T-helper 2 cell treated with Interferon-gamma antibody and Interleukin-4, amounts not matched to agents 100 ng/mL and 5 ng/mL, for 36 hours (primary cell): Measurements from ENCODE around the gene WFS1. TPM values are rescaled to one million over a fixed set of nuclear protein-coding genes. Genes with fewer than 3 reads are reported as not detected.

ENCODE experiments used
- intact Hi-C: fragments of 100-400 bp; cut with micrococcal nuclease; formaldehyde crosslinking; loops from one replicate; pipeline ENCODE4 v1.15.1; 2023
- total RNA-seq: library from RNA; stranded (reverse); gene quantifications from 2 replicates; pipeline ENCODE4 v1.2.3, GENCODE V29; 2022

Gene WFS1
- total RNA-seq, 1 donor from 2014 or later = 2.6 TPM

DNA sequence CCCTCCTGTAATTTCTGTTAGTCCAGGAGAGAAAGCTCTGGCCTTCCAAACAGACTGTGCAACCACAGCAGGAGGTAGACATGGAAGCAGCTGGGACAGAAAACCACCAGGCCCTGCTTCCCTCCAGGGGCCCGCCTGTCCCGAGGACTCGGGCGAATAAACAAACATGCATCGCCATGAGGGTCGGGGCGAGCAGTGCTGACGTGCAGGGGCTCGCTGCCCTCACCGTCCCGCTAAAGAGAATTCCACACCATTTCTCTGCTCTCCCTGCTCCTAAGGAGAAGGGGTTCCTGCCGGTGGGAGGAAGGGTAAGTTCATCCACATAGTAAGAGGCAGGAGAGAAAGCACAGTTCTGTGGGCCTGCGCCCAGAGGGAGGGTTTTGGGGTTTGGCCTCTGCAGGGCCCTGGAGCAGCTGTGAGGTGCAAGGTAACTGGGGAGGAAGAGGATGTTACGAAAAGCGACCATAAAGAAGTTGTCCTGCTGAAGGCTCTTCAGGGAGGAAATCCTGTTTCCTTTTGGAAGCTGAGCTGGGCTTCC, 54.9 kb downstream of the WFS1 start:
- intact Hi-C loops = no loop called here

DNA sequence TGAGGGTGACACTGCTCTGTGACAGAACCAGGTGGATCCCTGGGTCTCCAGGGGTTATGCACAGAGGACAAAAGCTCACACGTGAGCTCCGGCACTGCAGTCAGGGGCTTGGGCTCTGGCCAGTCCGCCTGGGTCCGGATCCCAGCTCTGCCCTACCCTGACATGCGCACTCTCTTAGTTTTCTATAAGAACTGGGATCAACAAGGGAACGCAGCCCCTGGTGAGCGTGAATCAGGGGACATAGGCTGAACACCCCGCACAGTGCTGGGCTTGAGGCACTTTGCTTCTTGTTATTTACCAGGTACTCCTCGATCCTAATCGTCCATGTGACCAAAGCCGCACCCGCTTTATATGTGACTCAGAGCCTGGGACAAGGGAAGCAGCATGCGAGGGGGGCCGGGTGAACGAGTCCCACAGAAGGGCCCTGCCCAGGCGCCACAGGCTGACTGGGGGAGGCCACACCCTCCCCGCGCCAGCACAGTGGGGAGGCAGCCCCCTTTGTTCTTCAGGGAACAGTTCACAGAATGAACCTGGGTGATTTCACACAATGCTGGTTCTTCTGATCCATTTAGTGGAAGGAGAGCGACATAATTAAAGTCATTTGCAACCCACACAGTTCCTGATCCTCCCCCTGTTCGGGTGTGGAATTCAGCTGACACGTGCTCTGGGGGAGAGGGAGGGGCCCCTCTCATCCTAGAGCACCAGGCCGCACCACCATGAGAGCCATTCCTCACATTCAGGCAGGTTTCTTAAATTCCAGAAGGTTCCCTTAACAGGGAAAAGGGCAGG, 55.5 kb downstream of the WFS1 start:
- intact Hi-C loops = no loop called here

DNA sequence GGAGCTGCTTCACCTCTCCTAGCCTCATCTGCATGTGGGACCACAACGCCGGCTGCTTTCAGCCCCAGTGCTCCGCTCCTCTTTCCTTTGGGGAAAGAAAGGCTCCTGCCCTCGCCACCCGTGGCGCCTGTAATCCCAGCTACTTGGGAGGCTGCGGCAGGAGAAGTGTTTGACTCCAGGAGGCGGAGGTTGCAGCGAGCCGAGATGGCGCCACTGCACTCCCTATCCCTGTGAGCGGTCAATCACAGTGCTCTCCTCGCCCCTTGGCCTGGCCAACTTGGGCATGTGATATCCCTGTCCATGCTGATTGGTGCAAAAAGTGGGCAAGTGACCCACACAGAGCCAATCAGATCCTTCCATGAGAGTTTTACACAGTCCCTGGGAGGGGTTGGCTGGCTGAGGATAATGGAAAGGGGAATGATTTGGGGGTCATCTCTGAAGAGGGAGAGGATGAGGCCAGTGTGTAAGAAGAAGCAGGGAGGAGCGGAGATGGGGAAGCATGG, 56.2 kb downstream of the WFS1 start:
- intact Hi-C loops = loop anchor here (2.0 kb wide), 2 partner anchors 57 to 249 kb away; partner anchors contain the start of gene WFS1

DNA sequence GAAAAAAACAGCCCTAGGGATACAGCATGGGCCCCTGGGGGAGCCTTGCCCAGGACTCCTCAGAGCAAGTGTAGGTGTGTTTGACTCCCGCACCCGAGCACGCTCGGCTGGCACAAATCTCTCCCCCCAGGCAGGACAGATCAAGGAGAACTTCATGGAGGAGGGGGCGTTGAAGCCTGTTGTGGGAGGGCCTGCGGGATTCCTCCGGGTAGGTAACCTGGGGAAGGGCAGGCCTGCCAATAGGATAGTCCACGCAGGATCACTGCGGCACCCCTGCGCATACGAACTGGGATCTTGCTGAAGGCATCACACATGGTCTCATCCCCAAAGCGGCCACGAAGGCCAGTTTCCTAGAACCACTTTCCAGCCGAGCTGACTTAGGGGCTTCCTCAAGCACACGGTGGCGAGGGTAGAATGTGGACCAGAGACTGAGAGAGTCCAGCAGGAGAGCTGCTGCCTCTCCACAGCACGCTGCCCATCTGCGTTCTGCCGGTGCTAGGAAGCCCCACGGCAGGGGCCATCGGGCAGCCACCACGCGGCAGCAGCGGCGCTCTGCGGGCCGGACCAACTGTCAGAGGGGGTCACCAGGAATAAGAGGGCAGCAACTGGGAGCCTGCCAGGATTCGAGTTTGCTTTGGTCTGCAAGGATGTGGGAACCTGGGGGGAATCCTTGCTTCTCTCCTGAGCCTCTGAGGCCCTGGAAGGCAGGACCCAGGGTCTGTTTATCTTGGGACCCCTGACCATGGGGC, 56.8 kb downstream of the WFS1 start:
- intact Hi-C loops = loop anchor here (1.0 to 2.0 kb wide), 4 partner anchors 58 to 328 kb away; partner anchors contain the start of gene WFS1

DNA sequence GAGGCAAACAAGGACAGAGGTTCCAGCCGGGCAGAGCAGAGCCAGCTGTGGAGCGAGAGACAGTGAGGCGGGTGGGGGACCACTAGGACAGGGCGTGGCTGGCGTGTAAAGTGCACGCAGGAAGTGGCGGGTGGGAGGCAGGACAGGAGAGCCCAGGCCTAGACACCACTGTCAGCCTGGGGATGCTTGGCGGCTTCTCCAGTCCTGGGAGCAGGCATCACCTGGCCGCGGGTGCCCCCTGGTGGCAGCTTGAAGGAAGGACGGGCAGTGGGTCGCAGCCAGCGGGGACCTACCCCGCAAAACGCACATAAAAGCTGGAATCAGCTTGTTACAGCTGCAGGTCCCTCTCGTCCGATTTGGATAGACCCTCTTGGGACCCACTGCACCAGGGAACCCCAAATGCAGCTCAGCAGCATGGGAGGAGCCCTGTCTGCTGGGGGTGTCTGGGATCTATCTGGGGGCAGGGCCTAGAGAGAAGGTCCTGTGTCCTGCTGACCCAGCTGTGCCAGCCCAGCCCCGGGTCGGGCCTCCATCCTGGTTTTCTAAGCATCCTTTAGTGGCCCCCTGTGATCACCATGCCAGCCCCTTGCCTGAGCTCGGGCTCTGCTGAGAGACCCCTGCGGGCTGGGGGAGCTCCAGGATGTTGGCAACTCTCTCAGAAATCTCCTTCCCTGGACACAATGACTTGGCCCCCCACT, 57.7 kb downstream of the WFS1 start:
- intact Hi-C loops = loop anchor here (1.0 to 2.0 kb wide), 4 partner anchors 59 to 329 kb away; partner anchors contain the start of gene WFS1

DNA sequence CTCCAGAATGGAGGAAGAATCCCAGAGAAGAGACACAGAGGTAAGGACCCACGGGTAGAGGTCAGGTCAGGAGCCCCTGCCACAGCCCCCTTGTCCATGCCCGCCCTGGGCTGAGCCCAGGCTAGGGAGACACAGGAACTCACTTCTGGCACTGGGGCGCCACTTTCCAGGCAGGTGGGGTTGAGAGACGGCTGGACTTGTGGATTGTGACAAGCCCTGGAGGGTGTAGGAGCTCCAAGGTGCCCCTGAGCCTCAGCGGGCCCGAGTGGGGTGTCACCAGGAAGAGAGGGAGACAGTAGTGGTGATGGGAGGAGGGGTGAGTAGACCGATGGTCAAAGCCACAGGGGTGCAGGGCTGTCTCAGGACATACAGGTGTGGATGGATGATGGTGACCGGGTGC, 58.9 kb downstream of the WFS1 start:
- intact Hi-C loops = no loop called here

DNA sequence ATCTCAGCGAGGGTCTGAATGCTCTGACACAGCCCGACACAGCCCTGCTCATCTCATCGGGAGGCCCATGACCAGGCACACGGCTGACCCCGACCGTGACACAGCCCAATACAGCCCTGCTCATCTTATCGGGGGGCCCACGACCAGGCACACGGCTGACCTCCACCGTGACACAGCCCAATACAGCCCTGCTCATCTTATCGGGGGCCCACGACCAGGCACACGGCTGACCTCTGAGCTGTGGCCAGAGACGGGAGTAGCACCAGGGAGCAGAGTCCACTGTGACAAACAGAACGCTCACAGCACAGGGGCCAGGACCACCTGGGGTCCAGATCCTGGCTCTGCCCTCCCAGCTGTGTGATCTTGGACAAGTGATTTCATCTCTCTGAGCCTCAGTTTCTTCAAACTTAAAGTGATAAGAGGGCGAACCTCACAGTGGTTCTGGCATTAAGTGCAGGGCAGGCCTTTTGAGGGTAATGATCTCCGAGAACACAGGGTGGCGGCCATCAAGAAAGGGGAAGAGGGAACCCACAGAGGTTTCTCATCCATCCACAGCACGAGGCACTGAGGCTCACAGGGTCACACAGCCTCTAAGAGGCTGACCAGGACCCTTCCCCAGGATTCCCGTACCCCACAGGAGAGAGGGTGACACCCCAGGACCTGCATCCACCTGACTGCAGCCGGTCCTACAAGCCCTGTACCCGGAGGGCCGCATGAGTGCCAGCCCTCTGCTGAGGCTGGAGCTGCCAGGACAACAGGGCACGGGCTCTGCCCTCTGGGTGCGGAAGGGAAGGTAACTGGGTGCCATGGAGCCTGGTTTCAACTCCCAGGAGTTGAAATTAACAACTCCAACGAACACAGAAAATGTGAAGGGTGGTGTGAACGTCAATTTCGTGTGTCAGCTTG, 60.1 kb downstream of the WFS1 start:
- intact Hi-C loops = loop anchor here (10.0 kb wide), 1 partner anchor 215 kb away; no protein-coding TSS in a partner anchor

DNA sequence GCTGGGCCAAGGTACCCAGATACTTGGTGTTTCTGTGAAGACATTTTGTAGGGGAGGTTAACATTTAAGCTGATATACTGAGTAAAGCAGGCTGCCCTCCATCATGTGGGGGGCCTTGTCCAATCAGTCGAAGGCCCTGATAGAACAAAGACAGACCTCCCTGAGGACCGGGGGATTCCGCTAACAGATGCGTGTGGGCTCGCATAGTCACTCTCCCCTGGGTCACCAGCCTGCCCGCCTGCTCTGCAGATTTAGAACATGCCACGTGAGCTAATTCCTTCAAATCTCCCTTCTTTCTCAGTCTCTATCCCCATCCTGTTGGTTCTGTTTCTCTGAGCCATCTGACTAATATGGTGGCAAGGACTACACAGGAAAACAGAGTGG, 60.7 kb downstream of the WFS1 start:
- intact Hi-C loops = loop anchor here (10.0 kb wide), 1 partner anchor 214 kb away; no protein-coding TSS in a partner anchor

DNA sequence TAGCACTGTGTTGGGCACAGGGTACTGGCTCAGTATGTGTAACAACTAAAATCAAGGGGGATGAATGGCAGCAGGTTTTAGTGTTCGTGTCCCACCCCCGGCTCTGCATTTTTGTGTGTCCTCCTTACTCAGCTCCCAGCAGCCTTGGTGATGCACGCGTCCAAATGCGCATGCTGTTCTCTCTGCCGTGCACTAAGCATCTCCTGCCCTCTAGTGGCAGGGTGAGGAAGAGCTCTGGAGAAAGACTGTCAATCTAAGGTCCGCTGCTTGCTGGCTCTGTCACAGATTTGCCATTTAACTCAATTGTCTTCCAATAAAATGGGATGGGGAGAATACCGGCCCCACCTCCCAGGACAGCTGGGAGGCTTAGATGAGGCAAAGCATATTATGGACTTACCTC, 61.4 kb downstream of the WFS1 start:
- intact Hi-C loops = loop anchor here (1.0 to 10.0 kb wide), 4 partner anchors 81 to 333 kb away; no protein-coding TSS in a partner anchor

DNA sequence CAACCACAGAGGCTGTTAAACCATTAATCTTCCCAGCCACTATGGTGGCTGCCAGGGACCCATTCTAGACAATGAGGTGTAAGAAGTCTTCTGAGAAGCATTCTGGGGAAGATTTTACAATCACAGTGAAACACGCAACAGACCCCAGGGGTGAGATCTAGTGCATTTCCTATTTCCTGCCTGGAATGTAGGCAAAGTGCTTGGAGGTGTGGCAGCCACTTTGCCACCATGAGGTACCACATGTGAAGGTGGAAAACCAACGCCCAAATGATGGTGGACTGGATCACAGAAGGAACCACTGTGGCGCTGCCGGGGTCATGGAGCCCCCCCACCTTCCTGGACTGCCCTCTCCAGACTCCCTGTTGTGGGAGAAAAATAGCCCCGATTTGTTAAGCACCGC, 61.8 kb downstream of the WFS1 start:
- intact Hi-C loops = loop anchor here (1.0 to 10.0 kb wide), 4 partner anchors 81 to 333 kb away; no protein-coding TSS in a partner anchor

DNA sequence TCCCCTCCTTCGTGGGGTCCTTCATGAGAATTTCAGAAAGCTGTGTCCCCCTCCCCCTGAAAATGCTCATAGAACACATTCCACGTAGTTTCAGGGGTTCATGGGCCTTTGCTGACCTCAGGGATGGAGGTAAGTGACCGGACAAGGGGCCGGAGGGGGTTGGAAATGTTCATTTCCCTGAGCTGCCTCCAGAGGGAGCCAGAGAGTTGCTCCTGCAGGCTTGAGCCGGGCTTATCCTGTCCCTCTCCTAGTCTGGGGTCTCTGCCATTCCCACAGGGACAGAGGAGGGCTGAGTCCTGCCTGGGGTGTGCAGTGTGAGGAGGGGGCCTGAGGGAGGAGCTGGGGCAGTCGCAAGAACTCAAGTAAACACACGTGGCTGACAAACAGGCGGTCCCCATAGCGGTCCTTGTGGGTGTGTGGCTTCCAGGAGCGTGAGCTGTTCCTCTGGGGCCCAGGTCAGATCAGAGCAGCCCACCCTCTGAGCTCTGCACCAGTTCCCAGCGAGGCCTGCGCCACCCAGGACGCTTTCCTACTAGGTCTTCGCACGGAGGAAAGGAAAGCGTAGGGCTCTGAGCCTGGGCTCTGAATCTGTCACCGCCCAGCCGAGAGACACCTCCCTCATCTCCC, 62.5 kb downstream of the WFS1 start:
- intact Hi-C loops = loop anchor here (10.0 kb wide), 1 partner anchor 213 kb away; no protein-coding TSS in a partner anchor

DNA sequence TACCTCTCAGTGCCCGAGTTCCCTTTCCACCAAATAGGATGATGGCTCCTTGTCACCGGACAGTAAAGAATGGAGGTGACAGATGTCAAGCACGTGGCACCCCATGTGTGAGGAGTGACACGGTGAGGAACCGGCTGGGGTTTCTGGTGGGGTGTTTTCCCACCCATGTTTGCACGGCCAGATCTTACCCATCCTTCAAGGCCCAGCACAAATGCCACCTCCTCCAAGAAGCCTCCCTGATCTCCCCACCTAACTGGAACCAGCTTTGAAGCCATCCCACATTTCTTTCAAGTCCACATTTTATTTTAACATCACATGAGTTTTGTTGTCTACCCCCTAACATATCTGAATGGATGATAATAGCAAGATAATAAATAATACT, 63.0 kb downstream of the WFS1 start:
- intact Hi-C loops = loop anchor here (10.0 kb wide), 1 partner anchor 212 kb away; no protein-coding TSS in a partner anchor

DNA sequence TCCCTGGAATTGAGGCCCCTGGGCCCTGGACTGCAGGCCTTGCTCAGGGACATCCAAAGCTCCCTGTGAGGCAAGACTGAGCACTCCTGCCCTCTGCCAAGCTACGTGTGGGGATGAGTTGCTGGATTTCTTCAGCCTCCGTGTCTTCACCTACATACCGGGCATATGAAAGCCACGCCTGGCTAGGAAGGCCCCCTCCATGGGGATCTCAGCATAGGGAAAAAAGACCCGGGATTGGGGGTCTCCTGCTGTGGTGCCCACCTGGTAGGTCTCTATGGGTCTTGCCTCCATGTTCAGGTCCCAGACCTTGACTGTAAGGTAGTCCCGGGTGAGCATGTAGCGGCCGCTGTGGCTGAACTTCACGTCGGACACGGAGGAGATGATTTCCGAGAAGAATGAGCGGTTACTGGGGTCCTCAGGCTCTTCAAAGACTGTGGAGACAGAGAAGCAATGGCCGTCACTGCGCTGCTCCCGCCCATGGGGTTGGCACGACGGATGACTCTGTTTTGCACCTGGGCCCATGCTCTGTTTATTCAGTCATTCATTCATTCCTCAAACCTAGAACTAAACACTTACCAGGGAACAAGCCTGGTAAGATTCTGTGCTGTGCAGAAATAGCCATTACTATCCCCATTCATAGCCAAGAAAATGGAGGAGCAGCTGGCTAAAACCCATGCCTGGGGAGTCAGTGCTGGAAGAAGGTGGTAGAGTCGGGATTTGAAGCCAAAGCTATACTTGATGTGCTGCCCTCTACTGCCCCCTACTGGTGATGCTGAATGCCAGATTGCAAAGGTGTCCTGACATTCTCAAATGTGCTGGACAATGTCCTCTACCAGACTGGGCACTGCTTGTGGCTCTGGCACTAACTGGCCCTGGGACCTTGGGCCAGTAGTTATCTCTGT, 63.9 kb downstream of the WFS1 start:
- intact Hi-C loops = loop anchor here (10.0 kb wide), 1 partner anchor 211 kb away; no protein-coding TSS in a partner anchor

DNA sequence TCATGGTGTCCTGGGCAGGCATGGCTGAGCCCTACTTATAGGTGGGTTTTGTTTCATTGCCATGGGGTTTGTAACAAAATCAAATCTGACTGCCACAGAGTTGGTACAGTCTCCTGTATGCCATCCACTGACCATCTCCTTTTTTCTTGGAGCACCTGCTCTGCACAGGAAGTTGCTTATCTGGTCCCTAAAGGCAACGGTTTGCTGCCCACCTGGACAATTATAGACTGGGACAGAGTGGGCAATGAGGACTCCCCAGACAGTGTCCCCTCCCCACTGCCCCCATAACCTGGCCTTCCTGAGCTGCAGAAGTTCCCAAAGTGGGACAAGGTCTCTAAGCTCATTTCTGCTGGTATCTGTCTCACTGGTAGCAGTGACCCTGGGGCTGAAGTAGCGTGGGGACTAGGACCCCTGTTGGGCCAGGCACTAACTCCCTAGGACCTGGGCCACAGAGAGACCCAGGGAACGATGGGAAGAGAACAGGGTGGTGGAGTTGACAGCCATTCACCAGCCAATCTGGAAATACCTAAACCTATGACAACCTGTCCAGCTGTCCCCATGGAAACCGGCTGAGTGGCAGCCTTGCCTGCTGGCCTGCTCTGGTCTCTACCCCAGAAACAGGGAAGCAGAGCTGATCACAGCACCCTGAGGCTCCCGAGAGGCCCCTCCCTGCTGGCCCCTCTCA, 64.7 kb downstream of the WFS1 start:
- intact Hi-C loops = loop anchor here (10.0 kb wide), 1 partner anchor 210 kb away; no protein-coding TSS in a partner anchor

DNA sequence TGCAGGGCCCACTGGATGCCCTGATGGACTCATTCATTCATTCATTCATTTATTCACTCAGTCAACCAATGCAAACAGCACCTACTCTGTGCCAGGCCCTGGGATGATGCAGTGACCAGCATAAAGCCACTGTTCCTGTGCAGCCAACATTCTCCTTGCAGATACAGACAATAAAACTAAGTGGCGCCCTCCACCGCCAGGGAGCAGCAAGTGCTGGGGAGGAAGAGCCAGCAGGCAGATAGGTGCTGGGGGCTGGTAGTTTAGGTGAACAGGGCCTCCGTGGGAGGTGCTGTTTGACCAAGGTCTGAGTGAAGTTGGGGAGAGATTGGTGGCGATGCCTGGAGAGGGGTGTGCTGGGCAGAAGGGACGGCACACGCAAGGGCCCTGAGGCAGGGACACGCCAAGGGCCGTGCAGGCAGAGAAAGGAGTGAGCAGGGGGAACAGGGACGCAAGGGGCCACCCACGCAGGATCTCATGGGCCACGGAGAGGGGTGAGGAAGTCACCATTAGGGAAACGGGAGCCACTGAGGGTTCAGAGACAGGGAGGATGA, 65.5 kb downstream of the WFS1 start:
- intact Hi-C loops = loop anchor here (10.0 kb wide), 1 partner anchor 210 kb away; no protein-coding TSS in a partner anchor

DNA sequence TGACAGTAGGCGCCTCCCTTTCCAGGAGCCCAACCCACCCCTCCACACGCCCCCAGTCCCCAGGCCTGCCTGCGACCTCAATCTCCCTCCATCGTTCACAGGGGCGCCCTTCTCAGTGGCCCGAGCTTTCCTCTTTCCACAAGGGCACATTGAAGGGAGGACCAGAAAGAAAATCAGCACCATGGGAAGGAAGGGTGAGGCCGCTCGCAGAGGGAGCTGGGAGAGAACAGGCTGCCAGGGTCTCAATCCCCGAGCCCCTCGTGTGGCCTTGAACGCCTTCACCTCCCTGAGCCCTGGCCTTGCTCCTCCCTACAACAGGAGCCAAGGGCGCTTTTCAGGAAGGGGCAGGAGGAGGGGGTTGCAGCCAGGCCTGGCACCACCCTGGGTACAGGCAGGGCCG, 66.5 kb downstream of the WFS1 start:
- intact Hi-C loops = loop anchor here (10.0 kb wide), 1 partner anchor 209 kb away; no protein-coding TSS in a partner anchor

DNA sequence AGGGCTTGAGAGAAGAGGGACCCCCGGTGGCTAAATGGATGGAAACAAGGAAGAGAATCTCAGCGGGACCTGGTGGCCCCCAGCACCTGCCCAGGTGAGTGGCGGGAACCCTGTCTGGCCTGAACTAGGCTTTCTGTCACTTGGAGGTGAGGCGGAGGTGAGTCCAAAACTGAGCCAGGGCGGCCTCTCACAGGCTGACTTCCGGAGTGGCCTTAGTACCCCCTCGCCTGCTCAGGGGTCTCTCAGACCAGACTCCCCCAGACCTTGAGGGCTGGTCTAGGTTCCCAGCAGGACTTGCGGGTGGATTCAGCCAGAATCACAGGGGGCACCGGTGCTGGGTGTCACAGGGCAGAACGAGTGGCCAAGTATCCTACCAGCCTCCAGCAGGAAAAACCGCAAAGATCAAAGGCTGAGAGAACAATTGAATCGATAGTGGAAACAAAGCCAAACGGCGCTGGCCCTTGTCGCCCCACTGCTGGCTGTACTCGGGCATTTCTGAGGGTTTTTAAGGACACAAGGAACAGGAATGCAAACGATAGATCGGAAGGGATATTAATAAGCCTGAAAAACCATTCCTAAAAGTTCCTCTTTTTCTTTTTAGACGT, 67.8 kb downstream of the WFS1 start:
- intact Hi-C loops = loop anchor here (10.0 kb wide), 1 partner anchor 207 kb away; no protein-coding TSS in a partner anchor
